GDM1 (cell line): Measurements from ENCODE around the gene MAP6.

Source experiments
- DNase-seq: peaks from one replicate; lab custom pipeline; 2025; lab: John Stamatoyannopoulos, UW

MAP6 gene

DNA sequence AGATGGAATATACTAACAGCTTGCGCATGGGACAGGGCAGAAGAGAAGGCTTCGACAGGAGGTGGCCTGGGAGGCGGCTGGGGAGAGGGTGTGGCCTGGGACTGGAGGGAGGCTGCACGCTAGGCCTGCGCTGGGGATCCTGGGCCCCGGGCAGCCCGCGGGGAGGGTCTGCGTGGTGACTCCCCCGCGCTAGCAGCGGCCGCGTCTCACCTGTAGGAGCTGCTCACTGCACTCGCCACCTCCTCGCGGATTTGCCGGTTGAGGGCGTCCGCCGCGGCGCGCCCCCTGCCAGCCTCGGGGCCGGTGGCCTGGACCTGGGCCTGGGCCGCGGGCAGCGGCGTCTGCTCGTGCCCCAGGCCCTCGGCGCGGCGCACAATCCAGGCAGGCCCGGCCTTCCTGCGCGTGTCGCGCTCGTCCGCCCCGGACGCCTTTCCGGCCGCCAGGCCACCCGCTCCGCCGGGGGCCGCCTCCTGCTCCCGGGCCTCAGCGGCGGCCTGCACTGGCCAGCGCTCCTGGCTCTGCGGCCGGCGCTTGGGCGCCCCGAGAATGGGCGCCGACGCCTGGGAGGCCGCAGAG is 1.5 kb downstream of the MAP6 start:
- no peak for DNase-seq

DNA sequence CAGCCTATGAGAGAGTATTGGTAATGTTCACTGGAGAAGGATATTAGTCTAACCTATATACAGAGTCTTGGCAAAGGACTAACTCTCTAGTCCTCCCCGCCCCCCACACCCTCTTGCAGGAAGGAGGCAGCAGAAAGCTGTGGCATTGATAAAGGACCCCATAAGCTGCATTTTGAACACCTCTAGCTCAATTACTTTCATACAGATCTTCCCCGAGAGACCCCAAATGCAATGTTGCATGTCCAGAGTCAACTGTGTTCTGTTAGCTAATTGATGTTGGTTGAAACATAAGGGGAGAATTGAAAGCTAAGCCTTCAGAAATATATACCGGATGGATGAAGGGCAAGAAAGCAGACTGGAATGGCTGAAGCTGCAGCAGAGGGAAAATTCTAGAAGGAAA is 2.8 kb downstream of the MAP6 start:
- no peak for DNase-seq

DNA sequence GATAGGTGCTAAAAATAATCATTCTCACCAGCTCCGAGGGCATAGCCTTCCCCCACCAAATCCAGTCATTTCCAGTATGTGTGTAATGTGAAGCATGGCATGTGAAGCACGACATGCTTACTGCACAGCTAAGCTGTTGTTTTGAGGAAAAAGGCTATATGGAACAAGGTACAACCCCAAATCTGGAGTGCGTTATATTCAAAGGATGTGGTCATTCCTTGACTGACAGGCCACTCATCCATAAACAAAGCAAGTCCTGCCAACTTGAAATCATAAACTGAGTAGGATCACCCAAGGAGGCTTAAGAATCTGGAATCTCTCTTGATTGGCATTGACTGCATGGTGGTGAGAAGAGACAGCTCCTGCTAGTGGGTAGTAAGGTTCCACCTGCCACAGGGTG is 3.7 kb downstream of the MAP6 start:
- no peak for DNase-seq

DNA sequence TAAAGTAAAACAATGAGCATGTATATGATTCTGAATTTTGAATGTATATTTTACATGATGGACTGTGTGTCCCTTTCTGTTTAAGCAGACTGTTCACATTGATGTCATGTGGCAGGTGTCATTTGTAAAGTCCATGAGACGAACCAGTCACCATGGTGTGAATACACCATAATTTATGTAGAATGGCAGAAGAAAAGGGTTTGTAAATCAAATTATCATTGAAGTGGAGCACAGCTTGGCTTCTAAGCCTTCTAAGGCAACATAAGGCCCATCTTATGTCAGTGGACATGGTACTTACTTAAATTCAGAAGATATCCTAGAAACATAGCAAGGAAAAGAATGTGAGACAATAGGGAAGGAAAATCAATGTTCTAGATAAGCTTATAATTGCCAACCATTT is 4.4 kb downstream of the MAP6 start:
- no peak for DNase-seq

DNA sequence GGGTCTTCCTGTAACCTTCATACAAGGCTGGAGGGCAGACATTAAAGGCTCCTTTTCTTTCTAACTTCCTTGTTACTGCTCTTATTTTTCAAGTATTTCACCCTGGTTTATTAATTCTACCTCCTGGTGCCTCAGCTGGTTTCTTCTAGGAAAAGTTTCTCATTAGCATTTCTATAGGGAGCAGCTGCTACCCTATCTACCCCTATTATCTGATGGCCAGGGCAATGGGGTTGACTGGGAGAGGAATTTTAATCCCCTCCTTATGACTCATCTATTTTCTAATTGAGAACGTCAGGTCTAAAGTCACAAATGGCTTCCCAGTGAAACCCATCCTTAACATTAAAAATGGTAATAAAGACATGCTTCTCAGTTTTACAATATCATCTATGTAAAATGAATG is 5.0 kb downstream of the MAP6 start:
- no peak for DNase-seq

DNA sequence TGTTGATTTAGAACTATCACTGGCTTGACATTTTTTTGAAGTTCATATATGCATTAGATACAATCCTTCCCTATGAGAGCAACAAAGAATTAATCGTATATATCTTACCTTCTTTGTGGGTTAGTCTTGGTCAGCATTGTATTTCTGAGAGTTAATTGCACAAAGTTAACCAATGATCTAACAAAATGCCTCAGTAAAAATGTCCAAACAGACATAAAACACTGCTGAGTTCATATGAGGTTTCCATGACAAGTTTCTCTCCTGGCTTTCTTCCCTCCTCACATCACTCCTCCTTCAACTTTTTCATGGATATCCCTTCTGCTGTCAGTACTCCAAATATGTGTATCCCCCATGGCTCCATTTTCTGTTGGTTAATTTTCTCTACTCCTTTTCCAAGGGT is 9.0 kb downstream of the MAP6 start:
- DNase-seq, result no peak

DNA sequence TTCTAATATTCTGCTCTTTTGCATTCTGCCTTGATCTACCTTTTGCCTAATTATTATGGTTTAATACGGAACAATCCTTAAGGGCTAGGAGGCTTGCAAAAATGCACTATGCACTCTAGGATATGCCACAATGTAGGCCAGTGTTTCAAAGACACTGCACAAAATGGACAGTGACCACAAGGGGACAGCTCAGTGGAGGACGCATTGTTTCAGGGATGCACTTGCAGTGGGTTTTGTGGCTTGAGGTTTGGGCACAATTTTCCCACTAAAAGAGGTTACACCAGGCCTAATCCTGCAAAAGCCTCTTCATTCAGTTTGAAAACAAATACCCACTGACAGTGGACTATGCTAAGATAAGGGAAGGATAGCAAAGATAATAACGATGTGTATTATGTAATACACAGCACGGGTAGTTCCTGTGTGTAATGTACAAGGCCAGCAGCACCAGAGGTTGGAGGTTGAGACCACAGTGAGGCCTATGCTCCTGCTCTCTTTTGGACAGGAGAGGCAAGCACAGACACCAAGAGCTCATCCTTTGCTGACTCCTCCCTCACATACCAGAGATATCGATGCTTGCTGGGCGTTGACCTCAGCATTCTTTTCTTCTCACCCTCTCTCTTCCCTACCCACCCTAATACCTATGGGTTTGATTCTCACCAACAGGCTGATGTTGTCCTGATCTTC is 12.7 kb downstream of the MAP6 start:
- DNase-seq, result no peak

DNA sequence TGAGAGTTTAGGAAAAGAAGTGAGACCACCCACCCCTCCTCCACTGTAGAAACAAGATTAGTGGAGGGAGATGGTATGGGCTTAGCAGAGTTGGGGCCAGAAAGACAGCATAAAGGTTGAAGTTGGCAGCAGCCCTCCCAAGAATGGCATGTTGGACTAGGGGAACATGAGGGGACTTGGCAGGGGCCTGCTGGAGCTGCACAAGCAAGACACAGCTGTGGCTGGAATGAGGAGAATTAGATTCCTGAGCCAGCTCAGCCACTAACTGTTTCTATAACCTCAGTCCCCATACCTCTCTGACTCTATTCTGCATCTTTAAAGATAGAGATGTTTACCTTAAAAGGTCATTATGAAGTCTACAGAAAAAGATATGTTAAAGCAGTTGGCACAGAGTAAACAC is 13.2 kb downstream of the MAP6 start:
- DNase-seq, result no peak

DNA sequence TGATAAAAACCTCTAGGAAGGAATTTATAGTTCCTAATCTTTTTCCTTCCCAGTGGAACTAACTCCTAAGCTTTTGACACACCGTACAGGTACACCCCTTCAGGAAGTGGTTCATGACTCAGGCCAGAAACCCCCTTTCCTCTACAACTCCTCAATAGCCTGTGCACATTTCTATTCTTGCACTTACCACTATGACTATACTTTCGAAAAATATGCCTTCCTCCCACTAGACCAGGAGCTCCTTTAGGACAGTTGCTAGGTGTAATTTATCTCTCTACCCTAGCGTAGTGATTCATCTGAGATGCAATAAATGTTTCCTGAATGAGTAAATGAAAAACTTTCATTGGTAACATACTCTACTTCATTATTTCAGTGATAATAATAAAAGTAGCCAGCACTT is 14.5 kb downstream of the MAP6 start:
- DNase-seq, result no peak

DNA sequence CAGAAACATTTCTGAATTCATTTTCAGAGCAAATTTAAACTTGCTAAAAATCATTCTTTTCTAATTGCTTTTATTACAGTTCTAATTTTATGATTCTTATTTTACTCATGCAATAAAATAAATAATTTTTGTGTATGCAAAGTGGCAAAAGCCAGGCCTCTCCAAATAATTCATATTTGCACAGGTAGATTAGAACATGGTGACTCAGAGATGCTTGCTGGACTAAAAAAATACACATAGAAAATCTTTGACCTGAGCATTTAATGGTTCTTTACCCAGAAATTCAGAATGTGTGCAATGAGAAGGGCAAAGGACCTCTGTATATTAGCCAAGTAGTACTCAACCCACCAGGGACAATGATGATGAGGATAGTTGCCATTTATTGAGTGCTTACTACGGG is 15.3 kb downstream of the MAP6 start:
- no peak for DNase-seq

DNA sequence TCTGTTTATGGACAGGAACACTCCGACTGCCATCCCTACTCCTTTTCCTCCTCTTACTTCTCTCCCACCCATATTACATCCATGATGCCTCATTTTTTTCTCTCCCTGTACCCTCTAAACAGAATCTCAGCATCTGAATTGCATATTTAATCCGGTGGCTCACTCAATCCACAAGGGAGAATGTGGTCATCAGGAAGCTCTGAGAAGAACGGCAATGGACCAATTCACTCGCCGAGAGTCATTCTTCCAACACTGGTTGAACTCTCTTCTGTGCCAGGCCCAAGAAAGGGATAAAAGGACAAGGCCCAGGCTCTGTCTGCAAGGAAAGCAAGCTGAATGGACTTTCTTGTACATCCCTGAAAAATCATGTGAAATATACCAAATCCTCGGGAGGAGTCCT is 15.9 kb downstream of the MAP6 start:
- no peak for DNase-seq

DNA sequence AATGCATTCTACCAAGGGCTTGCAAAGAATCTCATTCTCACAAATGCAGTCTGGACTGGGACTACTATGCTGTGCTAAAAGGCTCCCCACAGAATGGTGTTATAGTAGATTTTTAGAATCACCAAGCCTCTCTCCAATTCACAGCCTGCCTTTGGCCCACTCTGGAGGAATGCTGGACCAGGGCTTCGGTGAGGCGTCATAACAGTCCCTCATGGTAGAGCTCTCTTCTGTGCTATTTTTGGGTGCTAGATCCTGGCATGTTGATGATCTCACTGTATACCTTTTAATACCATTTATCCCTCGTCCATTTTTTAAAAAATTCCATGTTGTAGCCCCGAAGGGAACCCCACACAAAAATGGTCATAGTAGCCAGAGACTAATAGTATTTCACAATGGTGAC is 17.6 kb downstream of the MAP6 start:
- no peak for DNase-seq

DNA sequence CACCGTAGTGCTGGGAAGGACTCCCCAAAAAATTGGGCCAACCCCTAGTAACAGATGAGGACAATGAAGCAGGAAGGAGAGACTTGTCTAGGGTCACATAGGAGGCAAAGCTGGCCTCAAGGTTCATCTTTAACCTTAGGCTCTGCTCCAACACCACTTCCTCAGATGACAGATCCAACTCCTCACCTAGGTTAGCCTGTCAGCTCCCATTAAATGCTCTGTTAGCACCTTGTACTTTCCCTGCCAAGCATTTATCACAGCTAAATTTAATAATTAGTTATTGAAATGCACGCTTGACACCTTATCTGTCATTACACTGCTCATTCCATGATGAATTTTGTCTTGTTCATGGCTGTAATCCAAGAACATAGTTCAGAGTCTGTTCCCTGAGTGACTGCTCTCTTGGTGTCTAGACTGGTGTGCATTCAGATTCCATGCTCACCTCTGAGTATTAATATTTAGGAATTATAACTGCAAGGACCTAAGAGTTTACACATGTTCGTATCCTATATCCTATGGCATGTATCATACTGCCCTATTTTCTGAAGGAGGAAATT is 18.6 kb downstream of the MAP6 start:
- no peak for DNase-seq

DNA sequence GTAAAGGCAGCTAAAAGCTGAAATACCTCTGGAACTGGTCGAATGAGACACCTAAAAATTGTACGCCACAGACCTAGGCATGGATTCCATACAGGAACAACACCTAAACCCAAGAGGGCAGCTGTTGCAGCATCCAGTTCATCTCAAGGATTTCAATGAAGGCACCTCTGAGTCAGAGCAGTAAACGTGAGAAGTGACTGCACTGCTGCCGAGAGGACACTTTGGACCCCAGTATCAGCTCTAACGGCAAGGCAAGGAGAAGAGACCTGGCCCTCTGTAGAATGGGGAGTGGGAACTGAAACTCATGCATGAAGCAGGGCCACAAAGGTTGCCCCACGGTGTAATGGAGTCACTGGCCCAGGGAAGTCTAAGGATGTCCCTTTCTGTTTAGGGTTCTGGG is 23.9 kb downstream of the MAP6 start:
- DNase-seq, result no peak

DNA sequence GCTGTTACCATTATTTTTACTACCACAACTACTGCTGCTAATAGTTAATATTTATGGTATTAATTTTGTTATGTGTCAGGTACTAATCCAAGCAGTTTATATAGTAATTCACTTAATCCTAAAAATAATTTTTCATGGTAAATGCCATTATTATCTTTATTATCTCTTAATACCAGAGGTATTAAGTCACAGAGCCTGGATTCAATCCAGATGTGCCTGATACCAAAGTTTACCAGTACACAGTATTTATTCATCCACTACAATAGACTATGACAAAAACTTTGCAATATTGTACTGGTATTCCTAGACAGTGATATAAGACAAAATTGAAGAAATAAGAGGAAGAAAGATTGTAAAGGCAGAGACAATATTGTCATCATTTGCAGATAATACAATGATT is 24.5 kb downstream of the MAP6 start:
- DNase-seq, result no peak

DNA sequence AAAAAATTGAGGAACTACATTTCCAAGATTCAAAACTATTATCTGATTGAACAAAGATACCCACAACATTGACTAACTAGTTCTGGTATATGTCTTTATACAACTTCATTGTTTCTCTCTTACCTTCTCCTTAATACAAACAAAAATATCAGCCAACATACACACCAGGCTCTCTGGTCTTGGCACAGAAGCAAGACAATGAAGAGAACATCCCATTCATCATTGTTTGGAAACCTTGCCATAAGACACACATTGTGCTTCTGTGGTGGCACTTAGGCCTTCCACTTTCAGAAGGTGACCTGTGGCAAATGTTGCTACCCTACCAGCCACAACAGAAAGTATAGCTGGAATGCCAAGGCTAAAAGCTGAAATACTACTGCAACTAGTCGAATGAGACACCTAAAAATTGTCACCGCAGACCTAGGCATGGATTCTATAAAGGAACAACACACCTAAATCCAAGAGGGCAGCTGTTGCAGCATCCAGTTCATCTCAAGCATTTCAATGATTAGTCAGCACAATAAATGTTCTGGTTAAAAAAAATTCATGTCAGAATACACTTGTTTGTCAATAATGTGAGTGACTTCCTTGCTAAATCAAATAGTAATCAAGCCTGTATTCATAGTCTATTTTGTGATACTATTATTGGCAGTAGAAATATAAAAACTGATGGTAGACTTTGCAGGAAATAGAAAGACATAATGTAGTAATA is 26.3 kb downstream of the MAP6 start:
- DNase-seq, result no peak

DNA sequence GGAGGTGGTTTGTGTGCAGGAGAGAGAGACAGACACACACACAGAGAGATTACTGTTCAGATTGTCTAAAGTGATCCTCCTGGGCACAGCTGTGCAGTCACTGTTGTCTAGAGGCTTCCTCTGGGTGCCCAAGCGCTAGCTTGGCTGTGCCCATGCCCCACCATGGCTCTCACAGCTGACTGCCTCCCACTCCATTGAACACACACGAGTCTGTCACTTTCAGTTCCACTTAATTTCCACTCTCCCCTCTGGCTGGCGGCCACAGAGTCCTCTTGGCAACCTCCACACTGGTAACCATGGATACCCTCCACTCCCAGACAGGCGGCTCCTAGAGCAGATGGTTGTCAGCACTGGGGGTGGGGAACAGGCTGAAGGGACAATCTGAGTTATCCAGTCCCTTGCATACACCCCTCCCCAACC is 29.1 kb downstream of the MAP6 start:
- DNase-seq, result no peak

DNA sequence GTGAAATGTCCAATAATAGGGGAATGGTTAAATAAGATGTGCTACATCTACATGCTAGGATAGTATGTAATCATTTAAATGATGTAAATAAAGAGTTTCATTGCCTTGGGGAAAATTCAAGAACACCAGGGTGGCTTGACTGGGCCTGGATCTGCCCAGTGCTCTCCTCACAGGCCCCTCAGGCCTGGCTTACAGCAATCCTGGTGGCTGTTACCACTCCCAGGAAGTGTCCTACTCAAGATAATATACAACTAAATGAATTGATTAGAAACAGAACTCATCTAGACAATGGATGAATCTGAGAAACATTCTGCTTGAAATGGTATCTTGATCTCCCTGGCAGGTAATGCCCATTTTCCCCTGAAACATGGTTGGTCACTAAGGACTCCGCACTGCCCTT is 30.8 kb downstream of the MAP6 start:
- no peak for DNase-seq

DNA sequence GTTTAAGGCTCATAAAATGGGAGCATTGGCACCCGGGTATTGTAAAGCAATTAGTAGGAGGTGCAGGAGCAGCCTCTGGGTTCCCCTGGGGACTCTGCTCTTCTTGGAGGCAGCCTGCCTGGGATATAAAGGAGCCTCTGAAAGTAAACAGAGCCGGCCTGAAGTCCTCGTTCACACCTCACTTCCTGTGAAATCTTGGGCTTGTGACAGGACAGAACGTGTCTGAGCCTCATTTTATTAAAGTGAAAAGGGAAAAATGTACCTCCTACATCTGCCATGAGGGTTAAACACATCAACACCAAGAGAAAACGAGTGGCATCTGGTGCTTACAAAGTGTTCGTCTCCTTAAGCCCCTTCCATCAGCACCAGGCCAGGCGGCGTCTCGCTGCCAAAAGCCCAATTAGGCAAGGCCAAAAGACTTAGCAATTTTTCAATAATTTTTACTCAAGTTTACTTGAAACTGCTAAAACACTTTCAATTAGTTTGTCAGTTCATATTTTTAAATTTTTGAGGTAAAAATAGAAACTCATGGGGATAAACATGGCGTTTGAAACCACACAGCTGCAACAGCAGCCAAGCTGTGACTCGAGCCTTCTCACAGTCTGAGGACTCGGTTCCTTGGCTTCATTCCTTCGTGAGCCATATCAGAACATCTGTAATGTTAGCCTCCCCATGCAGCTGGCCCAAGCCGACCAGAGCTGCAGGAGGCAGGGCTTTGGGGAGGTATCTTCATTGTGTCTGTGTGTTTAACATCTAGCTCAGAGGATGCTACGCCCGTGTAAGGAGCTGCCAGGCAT is 33.6 kb downstream of the MAP6 start:
- no peak for DNase-seq

DNA sequence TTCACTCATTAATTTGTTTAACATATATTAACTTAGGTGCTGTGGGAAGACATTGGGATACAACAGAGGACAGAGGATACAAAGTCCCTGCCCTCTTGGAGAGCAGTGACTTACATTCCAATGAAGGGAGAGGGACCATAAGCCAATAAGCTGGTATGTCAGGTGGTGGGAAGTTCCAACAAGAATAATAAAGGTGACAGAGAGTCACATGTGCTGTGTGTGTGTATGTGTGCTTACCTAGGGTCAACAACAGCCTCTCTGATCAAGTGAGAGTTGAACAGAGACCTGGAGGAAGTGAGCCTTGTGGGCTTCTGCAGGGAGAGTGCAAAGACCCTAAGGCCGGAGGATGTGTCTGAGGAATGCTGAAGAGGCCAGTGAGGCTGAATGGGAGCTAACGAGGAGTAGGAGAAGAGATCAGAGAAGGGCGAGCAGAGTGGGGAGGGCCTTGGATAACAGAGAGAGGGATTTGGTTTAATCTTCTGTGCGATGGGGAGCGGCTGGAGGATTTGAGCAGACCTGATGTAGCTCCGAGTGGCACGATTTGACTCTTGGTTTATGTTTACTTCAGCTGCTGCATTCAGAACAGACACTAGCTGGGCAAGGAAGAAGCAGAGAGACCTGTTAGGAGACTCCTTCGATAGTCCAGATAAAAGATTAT is 35.3 kb downstream of the MAP6 start:
- no peak for DNase-seq

DNA sequence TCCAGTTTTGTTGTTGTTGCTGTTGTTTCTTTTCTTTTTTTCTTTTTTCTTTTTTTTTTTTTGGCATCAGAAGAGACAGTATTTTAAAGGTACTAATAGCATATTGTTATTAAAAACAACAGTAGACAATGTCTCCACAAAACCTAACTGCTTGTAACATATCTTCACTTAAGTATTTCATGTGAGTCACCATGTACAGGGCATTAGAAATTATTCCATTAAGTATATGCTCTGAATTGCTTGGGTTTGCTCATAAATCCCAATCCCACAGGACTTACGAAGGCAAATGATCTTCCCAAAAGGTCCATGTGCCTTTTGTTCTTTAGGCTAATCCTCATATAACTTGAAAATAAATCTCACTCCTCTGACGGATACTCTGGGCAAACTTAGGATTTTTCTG is 35.9 kb downstream of the MAP6 start:
- DNase-seq, result no peak

DNA sequence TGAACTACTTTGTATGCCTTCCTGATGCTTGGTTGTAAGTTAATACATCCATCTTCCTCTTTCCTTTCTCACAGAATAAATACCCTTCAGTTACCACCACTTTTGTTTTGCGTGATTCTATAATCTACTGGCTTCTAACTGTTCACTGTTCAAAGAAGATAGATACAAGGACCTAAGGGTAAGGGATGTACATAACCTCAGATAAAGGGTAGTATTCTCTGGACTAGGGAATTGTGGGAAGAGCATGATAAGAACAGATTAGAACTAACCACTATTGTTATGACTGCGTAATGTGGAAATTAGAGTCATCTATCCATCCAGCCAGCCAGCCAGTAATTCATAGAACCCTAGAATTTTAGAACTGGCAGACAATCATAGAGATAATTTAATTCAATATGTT is 36.4 kb downstream of the MAP6 start:
- DNase-seq, result no peak
